ENCODE measurements around the gene CCDC12.

CCDC12 gene

DNA sequence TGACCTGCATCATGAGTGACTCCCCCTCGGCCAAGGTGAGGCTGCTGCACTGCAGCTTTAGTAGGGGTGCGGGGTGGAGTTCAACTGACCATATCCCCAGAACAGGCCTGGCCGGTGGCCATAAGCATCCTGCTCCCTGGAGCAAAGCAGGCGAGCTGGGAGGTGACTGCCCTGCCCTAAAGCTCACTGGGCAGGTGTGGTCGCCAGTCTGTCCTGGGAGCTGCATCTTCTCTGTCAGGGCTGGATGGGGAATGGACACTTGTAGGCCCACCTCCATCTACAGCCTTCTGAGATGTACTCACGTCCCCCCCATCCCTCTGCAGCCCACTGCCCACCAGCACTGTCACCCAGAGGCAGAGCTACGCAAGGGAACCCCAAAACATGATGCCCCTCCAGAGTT lies 17.4 kb upstream of the CCDC12 start:
- TF ChIP-seq, protein P1, sequence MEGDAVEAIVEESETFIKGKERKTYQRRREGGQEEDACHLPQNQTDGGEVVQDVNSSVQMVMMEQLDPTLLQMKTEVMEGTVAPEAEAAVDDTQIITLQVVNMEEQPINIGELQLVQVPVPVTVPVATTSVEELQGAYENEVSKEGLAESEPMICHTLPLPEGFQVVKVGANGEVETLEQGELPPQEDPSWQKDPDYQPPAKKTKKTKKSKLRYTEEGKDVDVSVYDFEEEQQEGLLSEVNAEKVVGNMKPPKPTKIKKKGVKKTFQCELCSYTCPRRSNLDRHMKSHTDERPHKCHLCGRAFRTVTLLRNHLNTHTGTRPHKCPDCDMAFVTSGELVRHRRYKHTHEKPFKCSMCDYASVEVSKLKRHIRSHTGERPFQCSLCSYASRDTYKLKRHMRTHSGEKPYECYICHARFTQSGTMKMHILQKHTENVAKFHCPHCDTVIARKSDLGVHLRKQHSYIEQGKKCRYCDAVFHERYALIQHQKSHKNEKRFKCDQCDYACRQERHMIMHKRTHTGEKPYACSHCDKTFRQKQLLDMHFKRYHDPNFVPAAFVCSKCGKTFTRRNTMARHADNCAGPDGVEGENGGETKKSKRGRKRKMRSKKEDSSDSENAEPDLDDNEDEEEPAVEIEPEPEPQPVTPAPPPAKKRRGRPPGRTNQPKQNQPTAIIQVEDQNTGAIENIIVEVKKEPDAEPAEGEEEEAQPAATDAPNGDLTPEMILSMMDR (conservative IDR thresholded peaks at IDR 0.05), result no peak
- TF ChIP-seq ZFX (IDR thresholded peaks at IDR 0.05), result no peak
- no peak overlapping the region for H3K27ac ChIP-seq

DNA sequence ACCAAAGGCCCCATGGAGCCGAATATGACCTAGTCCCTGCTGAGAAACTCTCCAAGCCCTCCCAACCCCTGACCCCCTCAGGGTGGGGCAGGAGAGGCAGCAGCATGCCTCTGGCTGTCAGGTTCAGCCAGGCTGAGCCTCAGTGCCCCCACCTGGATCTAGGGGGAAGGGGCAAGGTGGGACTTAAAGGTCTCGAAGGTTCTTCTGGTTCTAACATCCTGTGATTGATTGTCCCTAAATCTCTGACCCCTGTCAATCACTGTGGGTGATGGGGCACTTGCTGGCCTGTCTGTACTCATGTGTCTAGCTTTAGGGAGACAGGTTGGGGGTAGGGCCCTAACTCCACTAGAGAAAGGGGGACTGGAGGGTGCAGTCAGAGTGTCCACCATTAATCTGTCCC lies 16.7 kb upstream of the CCDC12 start:
- TF ChIP-seq, protein P1 (conservative IDR thresholded peaks at IDR 0.05), result no peak
- TF ChIP-seq ZFX (IDR thresholded peaks at IDR 0.05), result no peak
- no peak overlapping the region for H3K27ac ChIP-seq

DNA sequence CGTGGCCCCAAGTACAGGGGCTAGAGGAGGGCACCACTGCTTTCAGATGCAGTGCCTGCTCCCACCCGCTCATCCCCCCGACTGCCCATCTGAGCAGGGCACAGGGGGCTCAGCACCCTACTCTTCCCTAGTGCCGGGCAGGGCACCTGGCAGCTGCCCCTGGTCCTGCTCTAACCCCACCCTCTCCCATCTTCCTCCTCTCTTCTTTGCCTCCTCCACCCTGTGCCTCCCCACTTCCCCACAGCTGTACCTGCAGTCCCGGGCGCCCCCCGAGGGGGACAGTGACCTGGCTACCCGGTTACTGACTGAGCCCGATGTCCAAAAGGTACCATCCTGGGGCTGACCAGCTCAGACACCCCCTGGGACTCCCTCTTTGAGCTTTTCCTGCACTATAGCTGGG lies 15.7 kb upstream of the CCDC12 start:
- no peak for TF ChIP-seq ZFX (IDR thresholded peaks at IDR 0.05)
- TF ChIP-seq, protein P1 (conservative IDR thresholded peaks at IDR 0.05), result no peak
- no peak overlapping the region for H3K27ac ChIP-seq

DNA sequence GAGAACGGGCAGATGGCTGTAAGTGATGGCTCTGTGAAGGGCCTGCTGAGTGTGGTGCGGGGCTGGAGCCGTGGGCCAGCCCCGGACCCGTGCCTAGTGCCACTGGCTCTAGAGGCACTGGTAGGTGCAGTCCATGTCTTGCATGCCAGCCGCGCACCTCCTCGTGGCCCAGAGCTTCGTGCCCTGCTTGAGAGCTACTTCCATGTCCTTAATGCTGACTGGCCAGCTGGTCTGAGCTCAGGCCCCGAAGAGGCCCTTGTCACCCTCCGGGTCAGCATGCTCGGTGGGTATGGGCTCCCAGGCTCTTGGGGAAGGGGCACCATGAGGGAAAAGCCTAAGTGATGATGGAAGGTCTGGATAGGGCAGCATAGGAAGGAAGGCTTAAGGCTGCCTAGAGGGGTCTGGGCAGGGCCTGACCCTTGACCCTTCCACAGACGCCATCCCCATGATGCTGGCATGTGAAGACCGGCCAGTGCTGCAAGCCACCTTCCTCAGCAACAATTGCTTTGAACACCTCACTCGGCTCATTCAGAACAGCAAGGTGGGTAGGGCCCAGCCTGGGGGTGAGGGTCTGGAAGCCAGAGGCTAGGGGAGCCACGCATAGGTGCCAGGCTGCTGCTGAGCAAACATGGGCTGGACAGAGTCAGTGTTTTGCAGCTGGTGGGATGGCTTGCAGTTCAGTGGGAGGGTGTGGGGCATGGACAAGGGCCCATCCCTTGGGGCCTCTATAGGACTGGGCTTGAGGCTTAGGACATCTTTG lies 15.0 kb upstream of the CCDC12 start:
- TF ChIP-seq, protein P1 (conservative IDR thresholded peaks at IDR 0.05), result no peak
- no peak for TF ChIP-seq ZFX (IDR thresholded peaks at IDR 0.05)
- H3K27ac ChIP-seq, result no peak overlapping the region

DNA sequence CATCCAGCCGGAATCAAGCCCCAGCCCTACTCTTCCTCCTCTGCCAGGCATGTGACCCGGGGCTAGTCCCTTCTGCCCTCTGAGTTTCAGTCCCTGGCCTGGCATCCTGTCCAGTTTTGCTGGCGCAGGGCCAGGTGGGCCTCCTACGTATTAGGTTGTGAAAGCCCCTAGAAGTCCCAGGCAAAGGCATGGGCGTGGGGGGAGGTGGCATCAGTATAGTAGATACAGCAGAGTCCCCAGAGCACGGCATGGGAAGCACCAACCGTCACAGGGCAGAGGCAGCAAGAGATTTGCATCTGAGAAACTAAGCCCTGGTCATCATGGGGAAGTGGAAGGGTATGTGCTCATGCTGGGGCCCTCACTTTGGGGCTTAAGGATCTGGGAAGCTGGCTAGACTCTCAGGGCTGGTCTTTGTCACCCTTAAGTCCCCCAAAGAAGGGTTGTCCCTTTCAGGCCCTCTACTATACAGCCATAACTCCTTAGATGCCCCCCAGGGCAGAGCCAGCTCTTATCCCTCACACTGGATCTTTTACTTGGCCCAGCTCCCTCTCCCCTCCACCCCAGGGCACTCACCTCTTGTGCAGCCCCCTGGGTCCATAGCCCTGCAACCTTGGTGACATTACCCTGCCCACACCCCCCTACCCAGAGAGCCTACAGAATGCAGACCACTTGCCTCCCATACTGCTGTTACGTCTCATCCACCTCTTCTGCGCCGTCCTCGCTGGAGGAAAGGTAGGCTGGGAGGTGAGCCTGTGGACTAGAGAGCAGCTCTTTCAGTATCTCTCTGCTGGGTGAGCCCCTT lies 14.2 kb upstream of the CCDC12 start:
- no peak overlapping the region for H3K27ac ChIP-seq
- no peak for TF ChIP-seq ZFX (IDR thresholded peaks at IDR 0.05)
- TF ChIP-seq, protein P1 (conservative IDR thresholded peaks at IDR 0.05), result no peak

DNA sequence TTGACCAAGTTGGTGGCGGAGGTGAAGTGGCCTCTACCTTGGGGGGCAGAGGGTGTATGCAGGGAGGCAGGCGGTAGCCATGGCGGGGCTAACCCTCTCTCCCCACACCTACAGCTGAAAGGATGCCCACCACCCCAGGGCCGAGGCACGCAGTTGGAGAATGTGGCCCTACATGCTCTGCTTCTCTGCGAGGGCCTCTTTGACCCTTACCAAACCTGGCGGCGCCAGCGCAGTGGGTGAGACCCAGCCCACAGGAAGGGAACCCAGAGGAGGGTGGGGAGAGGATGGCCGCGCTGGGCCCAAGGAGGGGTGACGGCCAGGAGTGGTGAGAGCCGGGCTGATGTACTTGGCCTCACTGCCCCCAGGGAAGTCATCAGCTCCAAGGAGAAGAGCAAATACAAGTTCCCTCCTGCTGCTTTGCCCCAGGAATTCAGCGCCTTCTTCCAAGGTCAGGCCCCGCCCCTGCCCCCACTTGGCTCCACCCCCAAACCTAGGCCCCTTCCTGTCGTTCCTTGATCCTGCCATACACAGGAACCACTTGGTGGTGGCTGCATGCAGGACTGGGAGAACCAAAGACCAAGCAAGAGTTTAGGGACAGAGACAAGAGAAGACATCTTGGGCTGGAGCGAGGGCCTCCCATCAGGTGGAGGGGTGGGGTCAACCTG lies 12.7 kb upstream of the CCDC12 start:
- H3K27ac ChIP-seq, result no peak overlapping the region
- no peak for TF ChIP-seq ZFX (IDR thresholded peaks at IDR 0.05)
- TF ChIP-seq, protein P1 (conservative IDR thresholded peaks at IDR 0.05), result no peak

DNA sequence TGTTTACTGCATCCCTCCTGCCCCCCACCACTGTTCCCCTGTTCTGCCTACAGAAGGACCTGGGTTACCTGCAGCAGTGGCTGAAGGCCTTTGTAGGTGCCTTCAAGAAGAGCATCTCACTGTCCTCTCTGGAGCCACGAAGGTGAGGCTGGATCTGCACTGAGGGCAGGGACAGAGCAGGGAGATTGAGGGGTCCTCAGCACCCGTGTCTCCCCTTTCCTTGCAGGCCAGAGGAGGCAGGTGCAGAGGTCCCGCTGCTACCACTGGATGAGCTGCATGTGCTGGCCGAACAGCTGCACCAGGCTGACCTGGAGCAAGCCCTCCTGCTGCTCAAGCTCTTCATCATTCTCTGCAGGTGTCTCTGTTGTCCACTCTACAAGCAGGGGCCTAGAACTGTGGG lies 12.1 kb upstream of the CCDC12 start:
- no peak overlapping the region for H3K27ac ChIP-seq
- TF ChIP-seq, protein P1 (conservative IDR thresholded peaks at IDR 0.05), result no peak
- TF ChIP-seq ZFX (IDR thresholded peaks at IDR 0.05), result no peak
